Measurements from ENCODE around the gene JMJD8. TPM values are rescaled to one million over a fixed set of nuclear protein-coding genes. Genes with fewer than 3 reads are reported as not detected.

The JMJD8 gene
- total and polyA plus RNA-seq, 4 donors, result 21.2 to 52.6 (median 33.4) TPM

DNA sequence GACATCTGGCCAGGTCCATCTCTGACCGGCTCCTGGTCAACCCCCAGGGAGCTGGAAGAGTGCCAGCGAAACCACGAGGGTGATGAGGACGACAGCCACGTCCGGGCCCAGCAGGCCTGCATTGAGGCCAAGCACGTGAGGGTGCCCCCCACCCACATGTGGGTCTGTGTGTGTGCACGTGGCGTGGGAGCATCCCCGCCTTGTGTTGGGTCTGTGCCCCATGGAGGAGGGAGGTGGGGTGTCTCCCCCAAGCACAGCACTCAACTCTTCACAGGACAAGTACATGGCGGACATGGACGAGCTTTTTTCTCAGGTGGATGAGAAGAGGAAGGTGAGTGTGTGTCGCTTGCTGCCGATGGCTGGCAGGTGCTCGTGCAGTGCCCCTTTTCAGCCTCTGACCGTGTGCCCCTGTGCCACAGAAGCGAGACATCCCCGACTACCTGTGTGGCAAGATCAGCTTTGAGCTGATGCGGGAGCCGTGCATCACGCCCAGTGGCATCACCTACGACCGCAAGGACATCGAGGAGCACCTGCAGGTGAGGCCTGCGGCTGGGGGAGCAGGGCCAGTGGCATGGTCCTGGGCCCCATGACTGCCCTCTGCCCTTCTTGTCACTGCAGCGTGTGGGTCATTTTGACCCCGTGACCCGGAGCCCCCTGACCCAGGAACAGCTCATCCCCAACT is 2.2 kb downstream of the JMJD8 start:
- peaks cover 25 to 57% (median 46%) of the 10 kb centered on the region in 4 donors for H3K4me1 ChIP-seq (ENCODE audit: control insufficient read depth in 4 of 4, insufficient read depth in 4 of 4, low read length in 3 of 4)
- 79% methylated on average over 28 of the region's 28 CpGs for WGBS
- DNase-seq (ENCODE audit: low spot score), result no peak
- peak overlapping the region in 1 of 3 donors; percentile 83 for H3K4me3 ChIP-seq (ENCODE audit: low read depth in 1 of 3, low read length in 3 of 3)
- no peaks in the 10 kb centered on the region for H3K27me3 ChIP-seq (ENCODE audit: control insufficient read depth in 4 of 4, insufficient read depth in 4 of 4, low read length in 3 of 4)
- no peak overlapping the region for H3K9ac ChIP-seq (ENCODE audit: low read depth in 1 of 2, low read length in 2 of 2)
- peaks cover 8 to 18% (median 12%) of the 10 kb centered on the region in 4 donors for H3K36me3 ChIP-seq (ENCODE audit: control insufficient read depth in 4 of 4, insufficient read depth in 3 of 4, low read depth in 1 of 4, low read length in 3 of 4)
- no peak for TF ChIP-seq TAF1 (conservative IDR thresholded peaks at IDR 0.05)
- no peak for TF ChIP-seq JUND (IDR thresholded peaks at IDR 0.05)
- TF ChIP-seq RAD21 (IDR thresholded peaks at IDR 0.05), result no peak
- TF ChIP-seq, protein P1, sequence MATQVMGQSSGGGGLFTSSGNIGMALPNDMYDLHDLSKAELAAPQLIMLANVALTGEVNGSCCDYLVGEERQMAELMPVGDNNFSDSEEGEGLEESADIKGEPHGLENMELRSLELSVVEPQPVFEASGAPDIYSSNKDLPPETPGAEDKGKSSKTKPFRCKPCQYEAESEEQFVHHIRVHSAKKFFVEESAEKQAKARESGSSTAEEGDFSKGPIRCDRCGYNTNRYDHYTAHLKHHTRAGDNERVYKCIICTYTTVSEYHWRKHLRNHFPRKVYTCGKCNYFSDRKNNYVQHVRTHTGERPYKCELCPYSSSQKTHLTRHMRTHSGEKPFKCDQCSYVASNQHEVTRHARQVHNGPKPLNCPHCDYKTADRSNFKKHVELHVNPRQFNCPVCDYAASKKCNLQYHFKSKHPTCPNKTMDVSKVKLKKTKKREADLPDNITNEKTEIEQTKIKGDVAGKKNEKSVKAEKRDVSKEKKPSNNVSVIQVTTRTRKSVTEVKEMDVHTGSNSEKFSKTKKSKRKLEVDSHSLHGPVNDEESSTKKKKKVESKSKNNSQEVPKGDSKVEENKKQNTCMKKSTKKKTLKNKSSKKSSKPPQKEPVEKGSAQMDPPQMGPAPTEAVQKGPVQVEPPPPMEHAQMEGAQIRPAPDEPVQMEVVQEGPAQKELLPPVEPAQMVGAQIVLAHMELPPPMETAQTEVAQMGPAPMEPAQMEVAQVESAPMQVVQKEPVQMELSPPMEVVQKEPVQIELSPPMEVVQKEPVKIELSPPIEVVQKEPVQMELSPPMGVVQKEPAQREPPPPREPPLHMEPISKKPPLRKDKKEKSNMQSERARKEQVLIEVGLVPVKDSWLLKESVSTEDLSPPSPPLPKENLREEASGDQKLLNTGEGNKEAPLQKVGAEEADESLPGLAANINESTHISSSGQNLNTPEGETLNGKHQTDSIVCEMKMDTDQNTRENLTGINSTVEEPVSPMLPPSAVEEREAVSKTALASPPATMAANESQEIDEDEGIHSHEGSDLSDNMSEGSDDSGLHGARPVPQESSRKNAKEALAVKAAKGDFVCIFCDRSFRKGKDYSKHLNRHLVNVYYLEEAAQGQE (IDR thresholded peaks at IDR 0.05), result no peak
- no peak for TF ChIP-seq EGR1 (IDR thresholded peaks at IDR 0.05; ENCODE audit: low read depth in 2 of 2)
- TF ChIP-seq, protein P2, sequence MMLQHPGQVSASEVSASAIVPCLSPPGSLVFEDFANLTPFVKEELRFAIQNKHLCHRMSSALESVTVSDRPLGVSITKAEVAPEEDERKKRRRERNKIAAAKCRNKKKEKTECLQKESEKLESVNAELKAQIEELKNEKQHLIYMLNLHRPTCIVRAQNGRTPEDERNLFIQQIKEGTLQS (IDR thresholded peaks at IDR 0.05), result no peak
- no peak for TF ChIP-seq HNF4G (IDR thresholded peaks at IDR 0.05)
- TF ChIP-seq, protein P3, sequence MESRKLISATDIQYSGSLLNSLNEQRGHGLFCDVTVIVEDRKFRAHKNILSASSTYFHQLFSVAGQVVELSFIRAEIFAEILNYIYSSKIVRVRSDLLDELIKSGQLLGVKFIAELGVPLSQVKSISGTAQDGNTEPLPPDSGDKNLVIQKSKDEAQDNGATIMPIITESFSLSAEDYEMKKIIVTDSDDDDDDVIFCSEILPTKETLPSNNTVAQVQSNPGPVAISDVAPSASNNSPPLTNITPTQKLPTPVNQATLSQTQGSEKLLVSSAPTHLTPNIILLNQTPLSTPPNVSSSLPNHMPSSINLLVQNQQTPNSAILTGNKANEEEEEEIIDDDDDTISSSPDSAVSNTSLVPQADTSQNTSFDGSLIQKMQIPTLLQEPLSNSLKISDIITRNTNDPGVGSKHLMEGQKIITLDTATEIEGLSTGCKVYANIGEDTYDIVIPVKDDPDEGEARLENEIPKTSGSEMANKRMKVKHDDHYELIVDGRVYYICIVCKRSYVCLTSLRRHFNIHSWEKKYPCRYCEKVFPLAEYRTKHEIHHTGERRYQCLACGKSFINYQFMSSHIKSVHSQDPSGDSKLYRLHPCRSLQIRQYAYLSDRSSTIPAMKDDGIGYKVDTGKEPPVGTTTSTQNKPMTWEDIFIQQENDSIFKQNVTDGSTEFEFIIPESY (IDR thresholded peaks at IDR 0.05), result no peak
- TF ChIP-seq HNF4A (conservative IDR thresholded peaks at IDR 0.05), result no peak
- TF ChIP-seq, protein P4, sequence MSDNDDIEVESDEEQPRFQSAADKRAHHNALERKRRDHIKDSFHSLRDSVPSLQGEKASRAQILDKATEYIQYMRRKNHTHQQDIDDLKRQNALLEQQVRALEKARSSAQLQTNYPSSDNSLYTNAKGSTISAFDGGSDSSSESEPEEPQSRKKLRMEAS (IDR thresholded peaks at IDR 0.05), result no peak
- no peak for TF ChIP-seq NR2F2 (IDR thresholded peaks at IDR 0.05)
- no peak for TF ChIP-seq FOXA2 (IDR thresholded peaks at IDR 0.05)
- no peak for TF ChIP-seq GABPA (IDR thresholded peaks at IDR 0.05 in 1 of 2, conservative IDR thresholded peaks at IDR 0.05 in 1 of 2)
- H3K9me3 ChIP-seq (ENCODE audit: control insufficient read depth in 4 of 4, low read length in 3 of 4), result no peaks in the 10 kb centered on the region
- no peak overlapping the region for H3K27ac ChIP-seq (ENCODE audit: low read depth in 1 of 2, low read length in 2 of 2)

DNA sequence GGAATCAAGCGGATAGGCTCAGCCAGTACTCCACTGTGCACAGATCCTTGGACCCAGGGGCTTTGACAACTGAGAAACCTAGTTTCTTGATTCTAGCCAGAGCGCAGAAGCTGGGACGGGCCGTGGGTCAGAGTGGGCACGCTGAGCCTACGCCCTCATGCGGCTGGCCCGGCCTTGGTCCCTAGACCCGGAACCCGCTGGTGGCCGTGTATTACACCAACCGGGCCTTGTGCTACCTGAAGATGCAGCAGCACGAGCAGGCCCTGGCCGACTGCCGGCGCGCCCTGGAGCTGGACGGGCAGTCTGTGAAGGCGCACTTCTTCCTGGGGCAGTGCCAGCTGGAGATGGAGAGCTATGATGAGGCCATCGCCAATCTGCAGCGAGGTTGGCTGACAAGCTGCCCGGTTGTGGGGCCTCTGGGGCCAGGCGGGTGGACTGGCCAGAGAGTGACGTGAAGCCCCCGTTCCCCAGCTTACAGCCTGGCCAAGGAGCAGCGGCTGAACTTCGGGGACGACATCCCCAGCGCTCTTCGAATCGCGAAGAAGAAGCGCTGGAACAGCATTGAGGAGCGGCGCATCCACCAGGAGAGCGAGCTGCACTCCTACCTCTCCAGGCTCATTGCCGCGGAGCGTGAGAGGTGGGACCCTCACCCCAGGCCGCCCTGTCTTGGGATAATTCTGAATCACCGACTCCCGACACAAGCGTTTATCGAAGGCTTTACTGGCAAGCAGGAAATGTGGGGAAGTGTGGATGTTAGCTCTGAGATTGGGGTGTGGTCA is 3.0 kb downstream of the JMJD8 start:
- WGBS, result 46% methylated on average over 44 of the region's 44 CpGs

More for the DNA sequence above, 3.0 kb downstream of the JMJD8 start:
- H3K4me3 ChIP-seq (ENCODE audit: low read depth in 1 of 3, low read length in 3 of 3), result peak overlapping the region; percentile 77 to 83 (median 81)
- H3K27me3 ChIP-seq (ENCODE audit: control insufficient read depth in 4 of 4, insufficient read depth in 4 of 4, low read length in 3 of 4), result no peaks in the 10 kb centered on the region
- H3K4me1 ChIP-seq (ENCODE audit: control insufficient read depth in 4 of 4, insufficient read depth in 4 of 4, low read length in 3 of 4), result peaks cover 25 to 59% (median 46%) of the 10 kb centered on the region in 4 donors
- H3K9ac ChIP-seq (ENCODE audit: low read depth in 1 of 2, low read length in 2 of 2), result peak overlapping the region; percentile 60 to 78
- H3K36me3 ChIP-seq (ENCODE audit: control insufficient read depth in 4 of 4, insufficient read depth in 3 of 4, low read depth in 1 of 4, low read length in 3 of 4), result peaks cover 8 to 14% (median 12%) of the 10 kb centered on the region in 4 donors
- no peaks in the 10 kb centered on the region for H3K9me3 ChIP-seq (ENCODE audit: control insufficient read depth in 4 of 4, low read length in 3 of 4)
- no peak for TF ChIP-seq HNF4A (conservative IDR thresholded peaks at IDR 0.05)
- TF ChIP-seq SP1 (IDR thresholded peaks at IDR 0.05), result no peak
- no peak for DNase-seq (ENCODE audit: low spot score)
- H3K27ac ChIP-seq (ENCODE audit: low read depth in 1 of 2, low read length in 2 of 2), result peak overlapping the region; percentile 93 to 94
